Heart left ventricle (tissue), 13 donors: ENCODE data around the gene OTUD7B.
"Not testable (repeated sequence)": the region's sequence is repeated elsewhere in the genome, so short reads cannot be mapped to it uniquely, and the experiment has no call there.

Source experiments
- POLR2A ChIP-seq, 2 donors: fragments of 450-650 bp; IDR thresholded peaks; one replicate each; pipeline ENCODE4 v1.6.1; 2017; ENCODE audit warnings: antibody characterized with exemption in 2 of 2, mild to moderate bottlenecking in 2 of 2, moderate library complexity in 2 of 2
- TF ChIP-seq, protein P1 (sequence below), 12 donors: fragments of 200-600 bp; sonication (generic) in 4 of 12; IDR thresholded peaks; one replicate each; pipeline versions ENCODE4 v1.5.0 to v1.8.0; 2018 to 2022; ENCODE audit warnings: antibody characterized with exemption in 12 of 12, mild to moderate bottlenecking in 5 of 12
- donor health status: ischemic (EF 13 %, LVEDD 7.1; RV severe dilation, severe dysfunction).
- donor health status: DM: no; HTN: yes; CAD: no.
- donor health status: DM: no; HTN: no; CAD: no.
- donor health status: ischemic (EF 25% LVEDD 6.9; RV normal size, moderate dysfunction).
- donor health status: ischemic (EF 25% LVEDD 5.7; RV mildly dilated, moderate dysfunction).
- donor health status: ischemic (EF 35%, LVEDD 5.7; RV mildly dilated, moderate dysfunction).
- donor health status: nonischemic (EF 11% LVEDD 7.7; RV severe dilation, severe dysfunction).
- donor health status: DM: yes; HTN: yes; CAD: no.
- donor health status: PGD.
- donor health status: ischemic (EF 29% LVEDD 5.4; RV normal size, mild dysfunction).
- donor health status: nonischemic (EF 23%, LVEDD 6.1; RV moderate dilation, normal function).

DNA sequence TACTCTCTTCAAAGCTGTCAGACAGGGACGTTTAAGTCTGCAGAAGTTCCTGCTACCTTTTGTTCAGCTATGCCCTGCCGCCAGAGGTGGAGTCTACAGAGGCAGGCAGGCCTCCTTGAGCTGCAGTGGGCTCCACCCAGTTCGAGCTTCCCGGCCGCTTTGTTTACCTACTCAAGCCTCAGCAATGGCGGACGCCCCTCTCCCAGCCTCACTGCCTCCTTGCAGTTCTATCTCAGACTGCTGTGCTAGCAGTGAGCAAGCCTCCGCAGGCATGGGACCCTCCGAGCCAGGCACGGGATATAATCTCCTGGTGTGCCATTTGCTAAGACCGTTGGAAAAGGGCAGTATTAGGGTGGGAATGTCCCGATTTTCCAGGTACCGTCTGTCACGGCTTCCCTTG lies 53.0 kb downstream of the OTUD7B start:
- TF ChIP-seq, protein P1, sequence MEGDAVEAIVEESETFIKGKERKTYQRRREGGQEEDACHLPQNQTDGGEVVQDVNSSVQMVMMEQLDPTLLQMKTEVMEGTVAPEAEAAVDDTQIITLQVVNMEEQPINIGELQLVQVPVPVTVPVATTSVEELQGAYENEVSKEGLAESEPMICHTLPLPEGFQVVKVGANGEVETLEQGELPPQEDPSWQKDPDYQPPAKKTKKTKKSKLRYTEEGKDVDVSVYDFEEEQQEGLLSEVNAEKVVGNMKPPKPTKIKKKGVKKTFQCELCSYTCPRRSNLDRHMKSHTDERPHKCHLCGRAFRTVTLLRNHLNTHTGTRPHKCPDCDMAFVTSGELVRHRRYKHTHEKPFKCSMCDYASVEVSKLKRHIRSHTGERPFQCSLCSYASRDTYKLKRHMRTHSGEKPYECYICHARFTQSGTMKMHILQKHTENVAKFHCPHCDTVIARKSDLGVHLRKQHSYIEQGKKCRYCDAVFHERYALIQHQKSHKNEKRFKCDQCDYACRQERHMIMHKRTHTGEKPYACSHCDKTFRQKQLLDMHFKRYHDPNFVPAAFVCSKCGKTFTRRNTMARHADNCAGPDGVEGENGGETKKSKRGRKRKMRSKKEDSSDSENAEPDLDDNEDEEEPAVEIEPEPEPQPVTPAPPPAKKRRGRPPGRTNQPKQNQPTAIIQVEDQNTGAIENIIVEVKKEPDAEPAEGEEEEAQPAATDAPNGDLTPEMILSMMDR (IDR thresholded peaks at IDR 0.05): not testable (repeated sequence)
- not testable (repeated sequence) for TF ChIP-seq POLR2A (IDR thresholded peaks at IDR 0.05)
